NCI-H146 treated with DMSO at 0.1 percent for 48 hours (cell line): ENCODE data around the gene PRKG1.
"Not testable (repeated sequence)": the region's sequence is repeated elsewhere in the genome, so short reads cannot be mapped to it uniquely, and the experiment has no call there.

Experiments
- DNase-seq: peaks from one replicate; lab custom pipeline; 2025; ENCODE audit not compliant: unreplicated experiment; lab: John Stamatoyannopoulos, UW

PRKG1 gene

DNA sequence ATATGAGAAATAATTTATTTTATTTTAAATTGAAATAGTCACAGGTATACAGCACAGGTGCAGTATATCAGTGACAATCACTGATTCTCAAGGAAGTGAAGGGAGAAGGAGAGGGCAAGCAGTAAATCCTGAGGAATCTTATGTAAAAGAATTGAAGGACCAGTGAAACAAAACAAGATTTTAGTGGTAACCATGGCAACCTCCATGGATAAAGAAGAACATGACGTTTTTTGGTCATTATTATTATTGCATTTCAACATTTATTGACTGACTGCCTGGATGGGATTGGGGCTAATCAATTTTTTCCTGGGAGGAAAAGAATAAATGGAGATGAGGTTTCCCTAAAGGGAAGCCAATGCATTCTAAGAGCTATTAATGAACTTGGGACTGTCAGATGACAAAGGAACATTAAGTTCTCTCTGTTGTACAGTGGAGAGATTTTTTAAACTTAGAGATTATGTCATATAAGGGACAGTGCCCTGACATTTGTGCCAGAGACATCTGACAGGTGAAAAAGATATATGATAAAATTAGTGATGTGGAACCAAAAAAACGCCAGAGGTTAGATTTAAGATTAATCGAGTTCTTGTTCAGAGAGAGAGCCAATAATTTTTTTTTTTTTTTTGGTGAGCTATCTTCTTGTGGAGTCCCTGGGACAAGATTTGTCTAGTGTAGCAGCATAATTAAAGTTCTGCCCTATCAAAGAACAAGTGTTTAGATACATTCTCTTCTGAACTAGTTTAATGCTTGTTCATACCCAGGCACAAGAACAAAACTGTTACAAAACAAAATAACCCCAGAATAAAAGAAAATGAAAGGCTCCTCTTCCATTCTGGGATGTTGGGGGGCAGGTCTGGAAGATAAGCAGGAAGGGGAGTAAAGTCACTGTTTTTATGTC, 345.2 kb downstream of the PRKG1 start:
- no peak for DNase-seq

DNA sequence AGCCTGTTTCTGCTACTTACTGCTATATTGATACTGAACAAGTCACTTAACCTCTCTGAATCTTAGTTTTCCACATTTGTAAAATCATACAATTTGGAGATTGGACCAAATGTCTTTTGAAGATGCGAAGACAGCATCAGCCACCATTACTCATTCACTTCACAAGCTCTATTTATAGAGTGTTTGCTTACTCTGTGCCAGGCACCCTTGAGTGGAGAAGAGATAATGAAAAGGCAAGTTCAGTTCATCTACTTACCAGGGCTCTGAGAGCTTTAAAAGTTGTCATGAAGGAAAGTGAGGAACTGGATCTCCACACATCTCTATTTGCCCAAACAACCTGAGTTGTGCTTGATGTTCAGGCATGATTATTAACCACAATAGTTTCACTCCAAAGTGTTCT, 347.6 kb downstream of the PRKG1 start:
- no peak for DNase-seq

DNA sequence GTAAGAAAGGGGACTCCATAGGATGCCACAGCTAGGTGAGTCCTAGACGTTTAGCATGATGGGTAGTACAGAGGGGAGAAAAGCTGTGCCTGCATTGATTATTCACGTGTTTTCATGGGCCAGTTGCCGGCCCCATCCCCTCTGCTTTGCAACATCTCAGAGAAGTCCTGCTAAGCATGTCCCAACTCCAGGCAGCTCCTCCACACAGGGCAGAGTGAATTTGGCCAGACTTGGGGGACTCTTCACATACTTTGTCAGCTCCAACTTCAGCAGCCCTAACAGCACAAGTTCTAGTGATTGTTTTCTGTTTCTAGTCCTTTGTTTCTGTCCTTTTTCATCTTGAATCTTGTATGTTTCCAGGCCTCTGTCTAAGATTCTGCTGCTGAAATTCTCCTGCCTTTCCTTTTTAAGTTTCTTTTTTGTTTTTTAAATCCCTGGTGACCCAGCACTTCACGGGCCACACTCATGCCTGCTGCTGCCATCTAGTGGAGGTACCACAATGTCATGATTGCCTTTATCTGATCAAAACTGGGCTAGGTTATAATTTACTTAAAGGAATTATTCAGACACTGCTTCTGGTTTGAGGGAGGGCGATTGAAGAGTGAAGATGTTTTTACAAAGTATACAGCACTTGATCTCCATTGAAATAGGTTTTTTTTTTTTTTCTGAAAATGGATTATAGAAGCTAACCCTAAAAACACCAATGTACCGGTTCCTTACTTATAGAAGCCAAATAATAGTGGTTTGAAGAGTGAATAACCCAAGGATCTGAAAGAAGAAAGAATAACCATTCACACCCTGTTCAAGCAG, 348.2 kb downstream of the PRKG1 start:
- no peak for DNase-seq

DNA sequence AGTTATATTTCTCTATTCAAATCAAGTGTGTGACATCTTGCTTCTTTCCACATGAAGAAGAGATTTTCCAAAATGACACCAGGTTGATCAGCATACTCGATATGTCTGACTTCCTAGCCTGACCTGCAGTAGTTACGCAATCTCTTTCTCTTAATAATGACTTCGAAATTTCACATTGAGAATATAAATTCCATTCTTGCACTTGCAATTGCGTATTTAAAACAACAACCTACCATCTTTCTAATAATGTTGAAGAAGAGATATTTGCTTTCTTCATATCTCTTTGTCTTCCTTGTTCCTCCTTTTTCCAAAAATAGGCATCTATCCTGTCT, 348.8 kb downstream of the PRKG1 start:
- no peak for DNase-seq

DNA sequence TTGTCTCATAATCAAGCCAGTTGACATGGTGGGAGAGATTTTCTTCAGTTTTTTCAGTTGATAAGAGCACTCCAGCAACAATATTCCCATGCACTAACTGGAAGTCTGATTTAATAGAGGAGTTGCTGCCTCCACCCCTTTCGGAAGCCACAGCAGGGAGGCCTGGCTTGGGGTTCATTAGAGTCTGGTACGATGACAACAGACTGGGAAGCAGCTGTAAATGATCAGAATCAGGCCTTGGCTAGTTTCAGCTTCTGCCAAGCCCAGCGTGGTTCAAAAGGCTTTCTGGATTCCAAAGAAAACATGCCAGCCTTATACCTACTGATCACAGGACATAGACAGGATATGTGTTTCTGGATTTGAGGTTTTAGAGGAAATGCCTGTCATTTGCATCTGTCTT, 351.1 kb downstream of the PRKG1 start:
- no peak for DNase-seq

DNA sequence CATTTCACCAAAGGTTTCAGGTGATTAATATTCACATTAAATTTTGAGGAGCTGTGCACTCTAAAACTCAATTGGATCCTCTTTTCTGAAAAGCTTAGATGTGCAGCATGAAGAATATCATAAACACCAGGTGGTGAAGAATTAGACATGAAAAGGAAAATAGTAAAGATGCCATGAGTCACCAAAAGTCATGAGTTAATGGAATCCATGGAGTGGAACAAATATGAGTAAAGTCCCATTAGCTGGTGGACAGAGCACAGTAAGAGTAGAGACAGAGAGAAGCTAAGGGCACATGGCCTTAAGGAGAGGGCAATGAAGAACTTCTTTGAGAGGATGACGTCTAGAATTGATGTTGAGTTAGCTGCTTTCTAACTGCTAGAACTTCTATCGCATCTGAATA, 353.5 kb downstream of the PRKG1 start:
- DNase-seq, result no peak

DNA sequence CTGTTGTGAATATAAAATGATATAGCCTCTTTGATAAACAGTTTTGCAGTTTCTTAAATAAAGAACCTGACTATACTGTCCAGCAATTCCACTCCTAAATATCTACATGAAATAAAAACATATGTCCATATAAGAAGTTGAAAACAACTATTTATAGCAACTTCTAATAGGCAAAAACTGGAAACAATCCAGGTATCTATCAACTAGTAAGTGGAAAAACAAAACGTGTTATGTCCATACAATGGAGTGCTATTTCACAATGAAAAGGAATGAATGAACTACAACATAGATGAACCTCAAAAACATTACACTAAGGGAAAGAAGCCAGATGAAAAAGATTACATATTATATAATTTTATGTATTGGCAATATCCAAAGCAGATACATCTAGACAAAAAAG, 356.2 kb downstream of the PRKG1 start:
- DNase-seq, result no peak

DNA sequence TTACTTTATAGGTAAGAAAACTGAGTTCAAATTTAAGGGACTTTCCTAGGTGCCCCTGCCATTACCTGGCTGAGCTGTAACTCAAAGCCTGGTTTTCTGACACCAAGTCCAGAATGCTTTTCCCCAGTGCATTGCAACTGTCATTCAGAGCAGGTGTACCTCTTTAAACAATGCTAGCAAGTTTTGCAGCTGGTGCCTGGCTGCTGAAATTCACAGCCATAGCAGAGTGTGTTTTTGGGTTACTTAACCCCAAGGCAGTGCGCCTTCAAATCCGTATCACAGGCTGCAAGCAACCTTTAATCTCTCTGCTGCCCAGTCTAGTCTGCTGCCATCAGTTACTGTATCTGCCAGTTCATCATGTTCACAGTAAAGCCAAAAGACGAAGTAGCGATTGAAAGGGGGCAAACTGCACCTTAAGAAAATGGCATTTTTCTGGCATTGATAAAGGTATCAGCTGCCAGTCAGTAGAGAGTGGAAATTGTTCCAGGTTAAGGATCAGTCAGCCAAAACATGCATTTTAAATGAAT, 359.7 kb downstream of the PRKG1 start:
- DNase-seq, result no peak

DNA sequence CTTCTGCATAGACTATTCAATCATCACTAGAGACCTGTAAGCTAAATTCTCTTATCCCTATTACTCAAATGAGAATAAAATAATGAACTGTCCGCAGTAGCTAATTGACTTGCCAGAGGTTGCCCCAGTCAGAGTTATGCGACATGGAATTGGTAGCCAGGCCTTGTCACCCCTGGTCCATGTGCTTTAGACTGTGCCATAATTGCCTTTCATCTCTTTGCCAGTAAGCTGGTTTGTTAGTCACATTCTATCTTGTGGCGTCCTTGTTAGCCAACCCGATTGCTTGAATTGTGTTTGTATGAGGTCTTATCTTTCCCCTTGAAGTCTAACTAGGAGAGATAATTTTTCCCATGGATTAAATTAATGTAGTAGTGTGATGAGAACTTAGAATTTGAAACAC, 362.5 kb downstream of the PRKG1 start:
- no peak for DNase-seq

DNA sequence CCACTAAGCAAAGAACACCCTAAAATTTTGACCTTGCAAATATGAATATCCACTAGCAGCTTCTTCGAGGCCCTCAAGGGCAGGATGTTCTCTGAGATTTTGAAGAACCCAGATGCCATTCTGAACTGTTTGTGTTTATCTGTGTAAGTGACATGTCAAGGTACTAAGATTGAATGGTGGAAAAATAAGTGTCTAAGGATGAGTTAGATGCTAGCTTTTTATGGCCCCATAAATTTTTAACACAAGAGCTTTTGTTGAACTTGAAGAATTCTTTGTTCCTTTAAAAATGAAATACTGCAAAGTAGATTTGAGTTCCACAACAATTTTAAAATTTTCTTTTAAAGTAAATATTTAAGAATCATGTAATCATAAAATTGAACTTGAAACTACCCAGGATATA, 365.4 kb downstream of the PRKG1 start:
- no peak for DNase-seq

DNA sequence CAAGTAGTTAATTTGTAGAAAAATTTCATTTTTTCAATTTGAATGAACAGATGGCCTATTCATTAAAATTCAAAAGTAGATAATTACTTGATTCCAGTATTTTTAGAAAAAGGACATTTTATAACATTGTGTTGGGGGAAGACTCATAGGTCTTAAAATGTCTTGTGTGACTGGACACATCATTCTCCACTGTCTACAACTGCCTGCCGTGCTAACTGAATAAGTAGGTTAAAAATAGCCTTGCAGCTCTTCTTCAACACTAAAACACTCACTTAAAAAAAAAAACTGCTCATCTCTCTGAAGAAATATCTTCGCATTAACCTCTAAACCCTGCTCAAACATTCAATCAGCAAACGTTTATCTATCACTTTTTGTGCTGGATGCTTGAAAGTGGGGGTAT, 371.3 kb downstream of the PRKG1 start:
- DNase-seq, result no peak

DNA sequence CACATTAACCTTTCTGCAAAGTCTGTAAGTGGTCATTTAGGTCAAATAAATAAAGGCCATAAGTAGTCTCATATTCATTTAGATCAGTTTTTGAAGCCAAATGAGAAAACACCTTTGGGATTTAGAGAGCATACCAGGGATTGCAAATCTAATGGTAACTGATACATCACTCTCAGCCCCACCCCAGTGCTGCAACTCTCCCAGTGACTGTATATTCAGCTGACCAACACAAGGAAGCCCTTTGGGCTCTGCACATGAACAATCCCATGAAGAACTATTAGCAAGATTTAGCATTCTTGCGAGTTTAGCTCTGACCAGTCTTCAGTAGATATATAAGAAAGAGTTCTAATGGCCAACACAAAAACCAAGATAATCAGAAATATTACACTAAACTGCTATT, 372.8 kb downstream of the PRKG1 start:
- DNase-seq, result no peak

DNA sequence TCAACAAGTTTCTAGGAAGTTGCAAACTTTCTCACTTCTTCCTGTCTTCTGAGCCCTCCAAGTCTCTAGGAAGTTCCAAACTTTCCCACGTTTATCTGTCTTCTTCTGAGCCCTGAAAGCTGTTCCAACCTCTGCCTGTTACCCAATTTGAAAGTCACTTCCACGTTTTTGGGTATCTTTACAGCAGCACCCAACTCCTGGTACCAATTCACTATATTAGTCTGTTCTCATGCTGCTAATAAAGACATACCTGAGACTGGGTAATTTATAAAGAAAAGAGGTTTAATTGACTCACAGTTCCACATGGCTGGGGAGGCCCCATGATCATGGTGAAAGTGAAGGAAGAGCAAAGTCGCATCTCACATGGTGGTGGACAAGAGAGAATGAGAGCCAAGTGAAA, 381.5 kb downstream of the PRKG1 start:
- DNase-seq, result not testable (repeated sequence)

DNA sequence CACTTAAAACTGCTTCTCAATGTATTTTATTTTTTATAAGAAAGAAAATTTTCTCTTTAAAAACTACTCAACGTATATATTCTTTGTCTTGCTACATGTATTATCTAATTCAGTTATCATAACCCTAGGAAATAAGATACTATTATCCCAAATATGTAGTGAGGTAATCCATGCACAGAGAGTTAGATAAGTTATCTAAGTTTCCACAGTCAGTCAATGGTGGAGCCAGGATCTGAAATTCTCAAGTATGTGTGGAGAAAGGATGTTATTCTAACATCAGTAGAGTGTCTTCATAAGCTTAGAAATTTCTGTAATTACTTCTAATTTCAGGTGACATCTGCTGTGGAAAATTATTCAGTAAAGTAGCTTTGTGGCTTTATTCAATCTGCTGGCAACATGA, 385.2 kb downstream of the PRKG1 start:
- DNase-seq, result no peak

DNA sequence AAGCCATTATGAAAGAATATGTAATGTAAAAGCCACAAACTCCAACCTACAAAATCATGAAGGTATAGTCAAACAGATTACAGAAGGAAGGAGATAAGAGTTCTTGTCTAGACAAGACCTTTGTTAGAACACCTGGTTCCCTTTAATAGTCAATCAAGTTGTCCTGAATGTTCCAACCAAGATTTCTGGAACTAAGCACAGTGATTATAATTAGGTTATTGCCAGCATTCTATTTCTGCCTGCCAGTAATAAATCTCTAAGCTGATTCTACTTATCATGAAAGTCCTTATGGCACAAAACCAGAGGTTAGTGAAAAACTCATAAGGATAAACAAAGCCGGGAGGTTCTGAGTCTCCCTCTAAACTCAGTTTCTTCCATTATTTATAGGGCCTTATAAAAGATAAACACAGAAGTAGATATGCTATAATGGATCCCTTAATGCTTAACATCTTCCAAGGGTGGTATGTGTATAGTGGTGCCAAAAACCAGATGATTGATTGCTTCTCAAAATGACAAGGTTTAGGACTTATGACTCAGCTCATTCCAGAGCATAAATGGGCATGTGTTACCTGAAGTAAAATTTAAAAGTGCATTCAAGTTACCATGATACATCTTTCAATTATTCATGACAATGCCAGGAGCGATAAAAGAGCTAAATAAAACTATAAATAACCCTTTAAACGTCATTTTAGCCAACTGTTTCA, 387.9 kb downstream of the PRKG1 start:
- no peak for DNase-seq

DNA sequence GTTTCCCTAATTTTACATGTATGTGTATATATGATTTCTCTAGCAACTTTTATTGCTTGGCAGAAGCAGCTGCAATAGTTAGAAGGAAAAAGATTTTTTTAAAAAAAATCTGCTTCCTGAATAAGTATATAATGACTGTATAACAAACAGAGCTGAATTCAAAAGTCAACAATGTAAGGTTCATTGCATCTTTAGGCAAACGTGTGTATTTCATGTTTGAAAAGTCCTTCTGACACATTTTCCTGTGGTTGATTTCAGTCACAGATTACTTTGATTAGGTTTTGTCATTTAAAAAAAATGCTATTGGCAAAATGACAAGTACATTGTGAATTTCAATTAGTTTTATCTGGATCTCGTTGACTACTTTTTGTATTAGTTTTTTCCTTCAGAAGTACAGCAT, 394.1 kb downstream of the PRKG1 start:
- DNase-seq, result no peak

DNA sequence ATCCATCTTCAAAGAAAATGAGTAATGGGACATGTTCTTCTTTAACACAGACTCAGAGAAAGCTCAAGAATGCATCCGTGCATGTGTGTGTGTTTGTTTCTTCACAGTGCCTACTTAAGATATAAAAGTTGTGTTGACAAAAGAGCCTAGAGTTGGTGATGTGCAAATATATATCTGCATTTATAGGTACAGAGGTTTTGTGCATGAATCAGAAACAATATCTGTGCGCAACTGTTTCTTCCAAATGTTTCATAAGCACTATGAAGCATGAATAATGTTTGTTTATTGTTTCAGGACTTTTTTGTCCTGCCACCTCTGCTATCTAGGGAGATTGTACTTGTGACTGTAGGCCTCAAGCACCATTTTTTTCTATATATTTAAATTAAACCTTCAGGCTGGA, 395.4 kb downstream of the PRKG1 start:
- DNase-seq, result no peak

DNA sequence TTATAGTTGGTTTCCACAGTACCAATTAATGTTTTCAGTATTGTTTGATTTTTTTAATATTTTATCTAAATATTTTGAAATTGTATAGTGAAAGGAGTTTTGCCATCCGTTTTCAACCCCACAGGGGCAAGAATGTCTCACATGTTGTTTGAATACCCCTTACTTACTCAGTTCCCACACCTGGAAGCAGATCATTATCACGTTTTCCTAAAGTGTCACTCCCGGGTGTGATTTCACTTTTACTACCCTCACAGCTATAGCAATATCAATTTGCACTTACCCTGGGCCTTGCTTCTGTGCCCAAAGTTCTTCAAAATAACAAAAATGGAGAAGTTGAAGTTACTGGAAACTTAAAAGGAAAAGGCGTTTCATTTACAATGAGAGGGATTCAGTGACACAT, 397.0 kb downstream of the PRKG1 start:
- DNase-seq, result no peak

DNA sequence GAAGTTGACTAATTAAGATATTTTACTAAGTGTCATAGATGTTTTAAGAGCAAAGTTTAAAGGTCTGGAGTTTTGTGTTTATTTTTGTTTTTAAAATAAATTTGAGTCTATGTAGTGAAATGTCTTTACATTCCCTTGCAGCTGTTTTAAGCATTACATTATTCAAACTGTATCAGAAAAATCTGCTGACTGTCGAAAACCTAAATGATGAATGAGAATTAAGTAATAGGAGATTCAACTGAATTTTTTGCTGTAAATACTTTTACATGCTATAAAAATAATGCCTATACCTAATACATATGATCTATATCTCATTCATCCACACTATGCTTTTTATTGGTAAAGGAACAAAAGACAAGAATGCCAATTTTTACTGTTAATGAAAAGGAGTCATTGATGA, 397.9 kb downstream of the PRKG1 start:
- DNase-seq, result no peak

DNA sequence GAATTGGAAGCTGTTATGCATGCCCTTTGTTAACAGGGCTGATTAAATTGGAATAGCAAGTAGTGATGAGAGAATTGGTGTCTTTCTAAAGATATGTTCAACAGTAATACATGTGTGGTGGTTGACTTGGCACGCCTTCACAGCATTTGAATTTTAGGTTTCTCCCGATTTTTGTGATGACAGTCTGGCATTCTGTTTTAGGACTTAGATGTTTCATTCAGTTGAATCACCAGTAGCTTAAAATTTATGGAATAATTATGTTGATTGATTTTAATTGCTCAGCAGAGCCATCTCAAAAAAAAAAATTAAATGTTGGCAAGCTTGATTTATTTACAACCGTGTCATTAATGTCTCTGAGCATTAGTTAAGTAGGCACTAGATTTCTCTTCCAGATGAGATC, 405.4 kb downstream of the PRKG1 start:
- no peak for DNase-seq

DNA sequence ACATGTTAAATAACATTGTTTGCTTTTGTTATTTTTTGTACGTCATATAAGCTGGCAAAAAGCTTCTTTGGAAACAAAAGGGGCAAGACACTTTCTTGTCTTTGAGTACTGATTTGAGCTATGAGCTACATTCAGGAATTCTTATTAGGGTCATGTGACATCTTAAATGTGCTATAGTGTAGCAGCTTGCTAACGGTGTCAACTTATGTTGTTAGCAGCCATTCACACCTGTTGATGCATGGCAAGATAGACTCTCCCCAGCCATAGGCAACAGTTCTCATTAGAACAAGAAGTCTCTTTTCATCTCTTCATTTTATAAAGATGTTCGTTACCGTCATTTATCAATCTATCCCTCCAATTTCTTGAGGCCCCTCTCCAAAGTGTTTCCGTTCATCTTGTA, 411.4 kb downstream of the PRKG1 start:
- no peak for DNase-seq

DNA sequence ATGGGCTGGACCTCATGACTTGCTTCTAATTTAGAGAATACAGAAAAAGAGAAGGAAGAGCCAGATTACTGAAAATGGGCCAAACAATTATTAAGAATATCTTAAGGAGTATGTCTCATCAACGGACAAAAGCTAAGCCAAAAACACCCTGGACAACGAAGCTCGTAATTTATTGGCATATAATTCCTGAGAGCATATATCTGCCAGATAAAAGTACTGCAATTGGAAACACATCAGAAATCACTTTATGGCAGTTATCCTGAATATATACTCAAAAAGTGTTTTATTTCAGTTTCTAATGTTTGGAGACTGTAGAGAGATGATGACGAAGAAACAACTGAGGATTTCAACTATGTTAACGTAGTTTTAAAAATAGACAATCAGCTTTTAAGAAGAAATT, 413.3 kb downstream of the PRKG1 start:
- no peak for DNase-seq
